Prostate gland (tissue), 2 donors: ENCODE results near the gene AMACR. TPM values are rescaled to one million over a fixed set of nuclear protein-coding genes. Genes with fewer than 3 reads are reported as not detected.

Source experiments
- DNase-seq: peaks from one replicate; pipeline ENCODE4 v3.0.0-alpha.2; 2019; ENCODE audit warnings: low spot score
- H3K27ac ChIP-seq, 2 donors: fragments of 200-600 bp; sonication (generic); 2 replicates each; pipeline ENCODE4 v1.5.1; 2017 to 2019
- H3K27me3 ChIP-seq: fragments of 200-600 bp; sonication (generic); replicated peaks from 2 replicates; pipeline ENCODE4 v1.5.1; 2019; ENCODE audit not compliant: insufficient read depth
- H3K36me3 ChIP-seq, 2 donors: fragments of 200-600 bp; sonication (generic); 1 replicate in 1 of 2; 2 replicates in 1 of 2; pipeline versions ENCODE4 v1.5.1 to v1.8.1; 2017 to 2019
- H3K4me1 ChIP-seq: fragments of 200-600 bp; sonication (generic); replicated peaks from 2 replicates; pipeline ENCODE4 v1.5.1; 2019
- H3K4me3 ChIP-seq, 2 donors: fragments of 200-600 bp; sonication (generic); 2 replicates each; pipeline ENCODE4 v1.5.1; 2017 to 2019
- H3K9me3 ChIP-seq: fragments of 200-600 bp; sonication (generic); 2 replicates; pipeline ENCODE4 v1.5.1; 2017
- CTCF ChIP-seq, 4 experiments: fragments of 200-600 bp in 2 of 4; fragments of 450-650 bp in 2 of 4; sonication (generic) in 2 of 4; IDR thresholded peaks; 1 replicate in 3 of 4; 2 replicates in 1 of 4; pipeline ENCODE4 v1.5.1; 2016 to 2019; ENCODE audit warnings: antibody characterized with exemption in 4 of 4, mild to moderate bottlenecking in 2 of 4, moderate library complexity in 2 of 4
- POLR2A ChIP-seq: fragments of 450-650 bp; IDR thresholded peaks from one replicate; pipeline ENCODE4 v1.6.1; 2016; ENCODE audit warnings: antibody characterized with exemption, mild to moderate bottlenecking
- POLR2AphosphoS5 ChIP-seq: sonication (generic); formaldehyde crosslinking; IDR thresholded peaks from one replicate; pipeline ENCODE4 v1.6.1; 2017; ENCODE audit warnings: antibody characterized with exemption
- WGBS: methylation state at CpG from one replicate; pipeline ENCODE4 v1.1.5; 2018; 5-methylcytosine and 5-hydroxymethylcytosine counted together
- intact Hi-C: fragments of 100-400 bp; cut with DNase I; formaldehyde crosslinking; loops from one replicate; pipeline ENCODE4 v1.14.2; 2022
- total RNA-seq, 2 donors: library from RNA; depleted of rRNA; stranded (reverse); fragments of >200 nt; gene quantifications; one replicate each; pipeline ENCODE4 v1.1.0, GENCODE V29; 2016

AMACR gene
- total RNA-seq, 2 donors from 2014 or later: 14.8 to 21.8 TPM

- Histone ChIP-seq H3K4me3 (no peak overlapping the region), H3K36me3 (no peaks in the 10 kb centered on the region), H3K27ac (no peak overlapping the region), H3K4me1 (no peaks in the 10 kb centered on the region), H3K27me3 (no peaks in the 10 kb centered on the region), H3K9me3 (no peaks in the 10 kb centered on the region)
- DNase-seq: no peak
- intact Hi-C loops: no loop called here
- 66% methylated on average over 4 of the region's 4 CpGs for WGBS
- TF ChIP-seq CTCF (IDR thresholded peaks at IDR 0.05) (no peak), POLR2AphosphoS5 (no peak), POLR2A (no peak)
Measured at GRCh38 chr5:34047143-34047542, 39.3 kb upstream of the AMACR start.

- H3K27me3 ChIP-seq: no peaks in the 10 kb centered on the region
- TF ChIP-seq CTCF (IDR thresholded peaks at IDR 0.05): no peak
- TF ChIP-seq POLR2A: no peak
- no peak for TF ChIP-seq POLR2AphosphoS5
- no peaks in the 10 kb centered on the region for H3K4me1 ChIP-seq
- no peaks in the 10 kb centered on the region for H3K9me3 ChIP-seq
- intact Hi-C loops: no loop called here
- no peaks in the 10 kb centered on the region for H3K36me3 ChIP-seq
- no peak overlapping the region for H3K4me3 ChIP-seq
- DNase-seq: no peak
- H3K27ac ChIP-seq: no peak overlapping the region
Measured at GRCh38 chr5:34045996-34046395, 38.1 kb upstream of the AMACR start.

GRCh38 chr5:34045023-34045422 lies 37.2 kb upstream of the AMACR start:
- Histone ChIP-seq H3K27ac (no peak overlapping the region), H3K27me3 (no peaks in the 10 kb centered on the region), H3K36me3 (no peaks in the 10 kb centered on the region), H3K9me3 (no peaks in the 10 kb centered on the region), H3K4me1 (no peaks in the 10 kb centered on the region), H3K4me3 (no peak overlapping the region)
- no peak for TF ChIP-seq CTCF (IDR thresholded peaks at IDR 0.05)
- TF ChIP-seq POLR2A: no peak
- no peak for TF ChIP-seq POLR2AphosphoS5
- DNase-seq: no peak
- whole genome bisulfite sequencing: 77% methylated on average over 3 of the region's 3 CpGs
- intact Hi-C loops: no loop called here

- WGBS: 25% methylated on average over 10 of the region's 10 CpGs
- Histone ChIP-seq H3K4me3 (no peak within 1 kb of the TSS), H3K4me1 (no peaks in the 10 kb centered on the region), H3K36me3 (no peaks in the 10 kb centered on the region), H3K27ac (no peak within 1 kb of the TSS), H3K9me3 (no peaks in the 10 kb centered on the region), H3K27me3 (no peaks in the 10 kb centered on the region)
- TF ChIP-seq CTCF (IDR thresholded peaks at IDR 0.05) (no peak), POLR2AphosphoS5 (no peak), POLR2A (no peak)
- no peak for DNase-seq
- intact Hi-C loops: no loop called here
Measured at GRCh38 chr5:34043099-34043876, 35.4 kb upstream of the AMACR start, which contains the start of gene C1QTNF3. Gene C1QTNF3, minus strand, starts transcription at chr5:34043213. Its CDS starts 88 bp downstream, at chr5:34043125.

GRCh38 chr5:34042321-34042720 lies 34.5 kb upstream of the AMACR start:
- Histone ChIP-seq H3K9me3 (no peaks in the 10 kb centered on the region), H3K36me3 (no peaks in the 10 kb centered on the region), H3K27me3 (no peaks in the 10 kb centered on the region), H3K4me3 (no peak overlapping the region), H3K27ac (no peak overlapping the region), H3K4me1 (no peaks in the 10 kb centered on the region)
- intact Hi-C loops: no loop called here
- DNase-seq: no peak
- WGBS: 83% methylated on average over 7 of the region's 7 CpGs
- TF ChIP-seq POLR2AphosphoS5: no peak
- no peak for TF ChIP-seq CTCF (IDR thresholded peaks at IDR 0.05)
- no peak for TF ChIP-seq POLR2A
